Parathyroid adenoma (tissue), 2 donors: Measurements from ENCODE around the gene EFNA5.

ENCODE experiments used
- H2AFZ ChIP-seq: fragments of 300-600 bp; sonication (generic); one replicate; pipeline ENCODE4 v1.7.0; 2017; ENCODE audit warnings: antibody characterized with exemption, mild to moderate bottlenecking
- H3K27ac ChIP-seq: fragments of 300-600 bp; sonication (generic); one replicate; pipeline ENCODE4 v1.7.0; 2017
- H3K27me3 ChIP-seq: fragments of 300-600 bp; sonication (generic); one replicate; pipeline ENCODE4 v1.7.0; 2017; ENCODE audit warnings: low read length; ENCODE audit not compliant: control insufficient read depth, insufficient read depth
- H3K36me3 ChIP-seq: fragments of 300-600 bp; sonication (generic); one replicate; pipeline ENCODE4 v1.7.0; 2017; ENCODE audit warnings: low read length; ENCODE audit not compliant: control insufficient read depth, insufficient read depth
- H3K4me1 ChIP-seq: fragments of 300-600 bp; sonication (generic); one replicate; pipeline ENCODE4 v1.7.0; 2017; ENCODE audit warnings: control low read depth
- H3K4me2 ChIP-seq: fragments of 300-600 bp; sonication (generic); one replicate; pipeline ENCODE4 v1.7.0; 2017; ENCODE audit warnings: low read length
- H3K4me3 ChIP-seq: fragments of 300-600 bp; sonication (generic); one replicate; pipeline ENCODE4 v1.7.0; 2017; ENCODE audit warnings: low read depth, low read length
- H3K79me2 ChIP-seq: fragments of 300-600 bp; sonication (generic); one replicate; pipeline ENCODE4 v1.7.0; 2017; ENCODE audit warnings: control low read depth
- H3K9ac ChIP-seq: fragments of 300-600 bp; sonication (generic); one replicate; pipeline ENCODE4 v1.7.0; 2017; ENCODE audit warnings: mild to moderate bottlenecking
- H3K9me3 ChIP-seq: fragments of 300-600 bp; sonication (generic); one replicate; pipeline ENCODE4 v1.7.0; 2017; ENCODE audit warnings: low read length; ENCODE audit not compliant: control insufficient read depth
- TF ChIP-seq, protein P1 (sequence below): fragments of 300-600 bp; sonication (generic); IDR thresholded peaks from one replicate; pipeline ENCODE4 v1.7.0; 2017; ENCODE audit warnings: antibody characterized with exemption, mild to moderate bottlenecking
- donor health status: primary hyperparathyroidism.

Gene EFNA5

DNA sequence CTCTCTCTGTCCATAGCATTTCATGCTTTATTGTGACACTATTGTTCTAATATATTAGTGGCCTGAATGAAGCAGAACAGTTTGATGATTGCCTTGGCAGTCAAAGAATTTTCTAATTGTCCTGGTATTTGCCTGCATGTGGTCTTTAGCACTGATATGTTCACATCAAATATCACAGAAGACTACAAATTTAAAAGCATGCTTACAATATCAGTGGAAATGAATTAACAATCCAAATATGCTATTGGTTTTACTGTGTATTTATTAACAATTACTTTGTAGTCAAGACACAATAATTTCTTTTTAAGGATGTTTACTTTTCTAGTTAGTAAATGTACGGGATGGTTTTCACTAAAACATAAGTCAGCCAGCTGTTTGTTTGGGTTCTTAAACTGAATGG lies 18.3 kb downstream of the EFNA5 start:
- Histone ChIP-seq H3K9ac (no peak overlapping the region), H3K27ac (no peak overlapping the region), H3K4me1 (no peaks in the 10 kb centered on the region)

DNA sequence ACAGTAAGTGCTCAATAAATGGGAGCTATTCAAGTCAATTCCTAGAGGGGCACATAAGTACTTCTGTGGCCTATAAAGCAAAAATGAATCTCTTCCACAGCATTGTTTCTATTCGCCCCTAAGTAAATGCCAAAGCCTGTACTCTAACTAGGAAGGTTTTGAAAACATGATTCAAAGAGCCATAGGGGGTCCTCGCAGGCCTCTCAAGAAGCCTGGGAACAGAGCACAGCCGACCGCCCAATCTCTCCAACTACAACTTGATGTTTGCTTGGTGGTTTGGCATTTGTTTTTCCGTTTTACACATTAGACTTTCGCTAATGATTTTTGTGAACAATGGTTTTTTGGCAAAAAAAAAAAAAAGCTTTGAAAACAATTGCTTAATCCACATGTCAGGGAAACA lies 19.4 kb downstream of the EFNA5 start:
- Histone ChIP-seq H3K36me3 (no peaks in the 10 kb centered on the region), H3K27ac (no peak overlapping the region)
- TF ChIP-seq, protein P1, sequence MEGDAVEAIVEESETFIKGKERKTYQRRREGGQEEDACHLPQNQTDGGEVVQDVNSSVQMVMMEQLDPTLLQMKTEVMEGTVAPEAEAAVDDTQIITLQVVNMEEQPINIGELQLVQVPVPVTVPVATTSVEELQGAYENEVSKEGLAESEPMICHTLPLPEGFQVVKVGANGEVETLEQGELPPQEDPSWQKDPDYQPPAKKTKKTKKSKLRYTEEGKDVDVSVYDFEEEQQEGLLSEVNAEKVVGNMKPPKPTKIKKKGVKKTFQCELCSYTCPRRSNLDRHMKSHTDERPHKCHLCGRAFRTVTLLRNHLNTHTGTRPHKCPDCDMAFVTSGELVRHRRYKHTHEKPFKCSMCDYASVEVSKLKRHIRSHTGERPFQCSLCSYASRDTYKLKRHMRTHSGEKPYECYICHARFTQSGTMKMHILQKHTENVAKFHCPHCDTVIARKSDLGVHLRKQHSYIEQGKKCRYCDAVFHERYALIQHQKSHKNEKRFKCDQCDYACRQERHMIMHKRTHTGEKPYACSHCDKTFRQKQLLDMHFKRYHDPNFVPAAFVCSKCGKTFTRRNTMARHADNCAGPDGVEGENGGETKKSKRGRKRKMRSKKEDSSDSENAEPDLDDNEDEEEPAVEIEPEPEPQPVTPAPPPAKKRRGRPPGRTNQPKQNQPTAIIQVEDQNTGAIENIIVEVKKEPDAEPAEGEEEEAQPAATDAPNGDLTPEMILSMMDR, result no peak

More for the DNA sequence above, 18.3 kb downstream of the EFNA5 start:
- Histone ChIP-seq H3K79me2 (no peaks in the 10 kb centered on the region), H2AFZ (no peak overlapping the region), H3K4me2 (no peak overlapping the region), H3K9me3 (no peaks in the 10 kb centered on the region), H3K36me3 (no peaks in the 10 kb centered on the region), H3K27me3 (no peaks in the 10 kb centered on the region), H3K4me3 (no peak overlapping the region)
- TF ChIP-seq, protein P1, result no peak

DNA sequence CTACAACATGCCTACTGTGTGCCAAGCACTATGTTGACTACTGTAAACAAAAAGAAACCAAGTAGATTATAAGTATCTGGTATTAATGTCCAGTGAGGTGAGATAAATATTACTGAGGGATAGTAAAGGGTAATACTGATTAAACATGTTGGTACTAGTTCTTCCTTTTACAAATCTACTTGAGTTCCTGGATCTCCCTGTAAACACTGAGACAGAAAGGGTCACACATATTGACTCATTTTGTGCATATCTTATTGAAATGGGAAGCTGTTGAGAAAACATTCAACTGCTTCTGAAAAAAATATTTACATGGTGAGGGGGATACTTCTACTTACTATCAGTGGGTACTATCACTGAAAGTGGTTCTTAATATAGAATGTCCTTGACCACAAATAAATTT lies 24.3 kb downstream of the EFNA5 start:
- H3K27ac ChIP-seq, result no peak overlapping the region
- H3K9ac ChIP-seq, result no peak overlapping the region
- no peaks in the 10 kb centered on the region for H3K79me2 ChIP-seq
- H3K9me3 ChIP-seq, result no peaks in the 10 kb centered on the region
- no peak overlapping the region for H3K4me3 ChIP-seq
- H3K4me1 ChIP-seq, result no peaks in the 10 kb centered on the region
- H3K36me3 ChIP-seq, result no peaks in the 10 kb centered on the region
- H3K4me2 ChIP-seq, result no peak overlapping the region
- H2AFZ ChIP-seq, result no peak overlapping the region
- no peaks in the 10 kb centered on the region for H3K27me3 ChIP-seq
- TF ChIP-seq, protein P1, result no peak

More for the DNA sequence above, 19.4 kb downstream of the EFNA5 start:
- no peaks in the 10 kb centered on the region for H3K27me3 ChIP-seq
- no peaks in the 10 kb centered on the region for H3K79me2 ChIP-seq
- no peaks in the 10 kb centered on the region for H3K4me1 ChIP-seq
- no peak overlapping the region for H3K4me3 ChIP-seq
- no peak overlapping the region for H3K4me2 ChIP-seq
- no peak overlapping the region for H2AFZ ChIP-seq
- no peak overlapping the region for H3K9ac ChIP-seq
- no peaks in the 10 kb centered on the region for H3K9me3 ChIP-seq

DNA sequence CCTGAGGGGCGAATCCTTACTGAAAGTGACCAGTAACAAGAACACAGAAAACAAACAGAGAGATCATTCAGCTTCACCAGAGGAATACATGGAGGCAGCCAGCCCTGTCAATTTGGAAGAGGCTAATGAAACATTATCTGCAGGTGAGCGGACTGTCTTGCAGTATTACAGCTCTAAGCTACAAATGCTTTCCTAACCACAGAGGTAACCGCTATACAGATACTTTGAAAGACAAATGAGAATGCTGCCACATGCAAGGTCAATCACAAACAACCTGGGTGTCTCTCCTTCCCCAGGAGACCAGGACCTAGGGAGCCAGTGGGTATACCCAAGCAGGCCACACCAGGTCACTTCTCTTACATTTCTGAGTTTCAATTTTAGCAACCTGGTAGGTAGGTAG lies 30.2 kb downstream of the EFNA5 start:
- no peaks in the 10 kb centered on the region for H3K9me3 ChIP-seq
- H3K27me3 ChIP-seq, result no peaks in the 10 kb centered on the region
- TF ChIP-seq, protein P1, result no peak
- H3K4me2 ChIP-seq, result no peak overlapping the region
- H3K36me3 ChIP-seq, result no peaks in the 10 kb centered on the region
- no peak overlapping the region for H3K9ac ChIP-seq
- H3K4me1 ChIP-seq, result no peaks in the 10 kb centered on the region
- no peaks in the 10 kb centered on the region for H3K79me2 ChIP-seq
- H3K4me3 ChIP-seq, result no peak overlapping the region
- no peak overlapping the region for H2AFZ ChIP-seq
- H3K27ac ChIP-seq, result no peak overlapping the region

DNA sequence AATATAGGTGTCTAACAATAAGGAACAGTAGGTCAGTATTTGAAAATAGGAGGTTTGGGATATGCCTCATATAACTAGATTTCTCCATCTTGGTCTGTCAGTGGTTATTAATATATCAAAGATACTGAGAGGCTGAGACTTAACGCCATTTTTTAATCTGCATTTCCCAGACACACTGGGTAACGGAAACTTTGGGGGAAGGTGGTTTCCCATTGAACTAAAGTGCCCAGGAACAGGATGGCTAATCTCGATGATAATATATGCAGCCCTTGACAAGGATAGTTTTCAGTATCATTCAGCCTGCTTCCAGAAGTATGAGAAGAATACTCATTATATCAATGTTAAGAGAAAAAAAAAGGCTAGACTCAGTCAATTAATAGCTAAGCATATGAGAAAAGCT lies 30.7 kb downstream of the EFNA5 start:
- TF ChIP-seq, protein P1, result no peak
- Histone ChIP-seq H3K27ac (no peak overlapping the region), H3K27me3 (no peaks in the 10 kb centered on the region), H3K9ac (no peak overlapping the region), H3K4me2 (no peak overlapping the region), H3K4me3 (no peak overlapping the region), H3K4me1 (no peaks in the 10 kb centered on the region), H3K9me3 (no peaks in the 10 kb centered on the region), H2AFZ (no peak overlapping the region), H3K79me2 (no peaks in the 10 kb centered on the region), H3K36me3 (no peaks in the 10 kb centered on the region)
